CD4-positive, alpha-beta T cell treated with Interleukin-17A for 1 hour (primary cell): Measurements from ENCODE around the gene GBE1.
"Not testable (repeated sequence)": the region's sequence is repeated elsewhere in the genome, so short reads cannot be mapped to it uniquely, and the experiment has no call there.

Experiments used
- DNase-seq: peaks from one replicate; pipeline ENCODE4 v3.0.0-alpha.2; 2020

The GBE1 gene

GRCh38 chr3:81752604-81753003, 8.8 kb downstream of the GBE1 start:
- no peak for DNase-seq

GRCh38 chr3:81749265-81749664, 12.2 kb downstream of the GBE1 start:
- no peak for DNase-seq

GRCh38 chr3:81747280-81747679, 14.2 kb downstream of the GBE1 start:
- DNase-seq, result not testable (repeated sequence)

- DNase-seq, result no peak
Measured at GRCh38 chr3:81744366-81744765, 17.1 kb downstream of the GBE1 start.

DNA sequence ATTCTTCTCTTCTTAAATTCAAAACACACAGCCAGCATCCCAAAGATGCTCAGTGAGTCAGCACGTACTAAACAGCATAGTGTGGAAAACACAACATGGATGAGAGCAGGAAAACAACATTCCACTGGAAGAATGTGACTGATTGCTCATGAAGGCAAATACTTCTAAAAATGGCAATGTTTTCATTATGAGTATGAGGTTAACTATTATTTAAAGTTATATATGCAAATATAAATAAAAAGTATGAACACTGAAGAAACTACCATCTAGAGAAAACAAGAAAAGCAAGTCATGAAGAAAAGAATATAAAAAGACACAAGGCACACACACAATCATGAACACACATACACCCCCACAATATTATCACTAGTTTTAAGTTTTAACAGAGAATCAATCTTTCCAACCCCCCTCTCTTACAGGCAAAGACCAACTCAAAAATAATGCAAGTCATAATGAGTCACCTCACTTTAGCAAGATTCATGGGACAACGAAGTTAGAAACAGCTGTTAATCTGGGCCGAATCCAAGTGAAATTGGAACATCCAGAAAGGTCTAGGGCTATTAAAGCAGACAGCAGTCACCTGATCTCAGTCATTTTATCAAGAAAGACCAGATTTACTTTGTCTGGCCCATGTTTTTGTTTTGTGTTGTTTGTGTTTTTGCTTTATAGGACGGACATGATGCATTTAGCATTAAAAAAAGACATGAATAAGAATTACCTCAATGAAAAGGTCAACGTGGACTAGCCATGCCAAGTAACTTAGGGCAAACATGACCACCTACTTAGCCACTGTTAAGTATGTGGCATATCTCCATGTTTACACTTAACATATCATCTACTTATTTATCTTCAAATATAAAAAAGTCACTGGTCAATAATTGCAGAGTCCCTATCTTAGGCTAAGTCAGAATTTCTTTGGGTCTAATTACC, 18.1 kb downstream of the GBE1 start:
- DNase-seq, result no peak

DNA sequence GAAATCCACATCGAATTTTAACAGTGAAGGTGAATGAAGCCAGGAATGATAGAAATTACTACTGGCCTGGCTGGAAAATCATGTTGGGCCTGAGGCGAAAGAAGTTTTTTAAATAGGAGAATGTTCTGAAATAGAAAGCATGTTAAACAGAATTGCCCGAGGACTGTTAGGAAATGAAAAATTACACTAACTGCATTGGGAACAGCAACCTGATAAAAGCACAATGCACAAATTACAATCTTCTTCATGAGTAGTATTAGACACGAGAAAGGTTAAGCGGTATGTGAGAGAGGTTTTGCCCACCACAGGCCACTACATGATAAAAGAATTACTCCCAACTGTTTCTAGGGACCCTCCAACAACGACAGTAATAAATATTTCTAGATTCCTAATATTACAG, 18.9 kb downstream of the GBE1 start:
- no peak for DNase-seq

- no peak for DNase-seq
Measured at GRCh38 chr3:81741216-81741615, 20.2 kb downstream of the GBE1 start.

- DNase-seq, result no peak
Measured at GRCh38 chr3:81740731-81741130, 20.7 kb downstream of the GBE1 start.

GRCh38 chr3:81735334-81735733, 26.1 kb downstream of the GBE1 start:
- DNase-seq, result no peak

- no peak for DNase-seq
Measured at GRCh38 chr3:81734742-81735141, 26.7 kb downstream of the GBE1 start.

- DNase-seq, result no peak
Measured at GRCh38 chr3:81732642-81733041, 28.8 kb downstream of the GBE1 start.

- no peak for DNase-seq
Measured at GRCh38 chr3:81728766-81729544, 32.5 kb downstream of the GBE1 start.

DNA sequence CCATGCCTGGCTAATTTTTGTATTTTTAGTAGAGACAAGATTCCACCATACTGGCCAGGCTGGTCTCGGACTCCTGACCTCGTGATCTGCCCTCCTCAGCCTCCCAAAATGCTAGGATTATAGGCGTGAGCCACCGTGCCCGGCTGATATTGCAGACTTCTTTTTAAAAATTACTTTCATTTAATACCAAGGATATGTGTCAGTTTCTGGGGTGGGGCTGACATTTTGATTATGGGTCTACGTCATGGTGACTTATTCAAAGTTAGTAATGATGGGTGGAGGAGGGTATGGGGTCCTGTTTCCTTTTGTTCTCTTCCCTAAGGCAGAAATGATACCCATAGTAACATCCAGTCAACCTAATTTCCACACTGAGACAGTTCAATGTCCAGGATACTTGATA, 34.7 kb downstream of the GBE1 start:
- DNase-seq, result no peak

DNA sequence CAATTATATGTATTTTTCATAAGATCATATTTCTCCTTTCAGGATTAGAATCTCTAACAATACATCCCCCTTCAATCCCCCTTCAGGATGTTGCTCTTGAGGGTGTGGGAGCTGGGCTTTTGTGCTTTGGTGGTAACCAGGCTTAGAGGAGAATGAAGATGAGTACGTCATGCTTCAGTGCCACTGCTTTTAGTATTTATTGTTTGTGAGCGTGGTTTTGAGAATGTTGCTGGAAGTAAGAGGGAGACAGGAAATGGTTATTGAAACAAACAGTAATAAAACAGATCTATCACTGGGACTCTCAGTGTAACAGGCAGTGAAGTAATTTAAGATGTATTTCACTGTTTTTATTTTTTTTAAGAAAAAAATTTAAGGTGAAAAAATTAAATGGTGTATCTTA, 35.3 kb downstream of the GBE1 start:
- DNase-seq, result no peak

DNA sequence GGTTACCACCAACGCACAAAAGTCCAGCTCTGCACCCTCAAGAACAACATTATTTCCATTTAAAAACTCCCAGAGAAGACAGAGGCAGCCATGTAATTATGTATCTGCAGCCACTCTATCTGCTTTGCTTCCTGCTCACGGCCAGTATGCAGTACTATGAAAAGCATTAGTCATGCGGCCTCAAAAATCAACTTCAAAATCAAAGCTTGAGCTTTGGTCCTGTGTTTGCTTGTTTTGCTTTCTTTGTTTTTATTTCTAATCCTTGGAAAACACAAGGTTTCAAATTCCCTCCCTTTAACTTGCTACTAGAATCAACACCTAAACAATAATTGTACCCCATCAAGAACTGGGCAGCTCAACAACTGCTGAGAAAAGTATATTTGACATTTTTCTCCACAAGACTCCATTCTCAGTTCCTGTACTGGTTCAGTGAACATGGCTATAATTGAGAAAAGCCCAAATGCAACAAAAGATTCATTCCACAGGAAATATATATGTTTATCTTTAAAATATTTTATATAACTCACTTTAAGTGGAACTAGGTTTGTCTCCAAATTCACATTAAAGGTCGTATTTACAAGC, 37.6 kb downstream of the GBE1 start:
- DNase-seq, result no peak

- DNase-seq, result no peak
Measured at GRCh38 chr3:81718311-81718710, 43.1 kb downstream of the GBE1 start.

- no peak for DNase-seq
Measured at GRCh38 chr3:81716870-81717509, 44.5 kb downstream of the GBE1 start.

- DNase-seq, result no peak
Measured at GRCh38 chr3:81713031-81713430, 48.4 kb downstream of the GBE1 start.

GRCh38 chr3:81709606-81710005, 51.8 kb downstream of the GBE1 start:
- no peak for DNase-seq

- no peak for DNase-seq
Measured at GRCh38 chr3:81707996-81708395, 53.4 kb downstream of the GBE1 start.

DNA sequence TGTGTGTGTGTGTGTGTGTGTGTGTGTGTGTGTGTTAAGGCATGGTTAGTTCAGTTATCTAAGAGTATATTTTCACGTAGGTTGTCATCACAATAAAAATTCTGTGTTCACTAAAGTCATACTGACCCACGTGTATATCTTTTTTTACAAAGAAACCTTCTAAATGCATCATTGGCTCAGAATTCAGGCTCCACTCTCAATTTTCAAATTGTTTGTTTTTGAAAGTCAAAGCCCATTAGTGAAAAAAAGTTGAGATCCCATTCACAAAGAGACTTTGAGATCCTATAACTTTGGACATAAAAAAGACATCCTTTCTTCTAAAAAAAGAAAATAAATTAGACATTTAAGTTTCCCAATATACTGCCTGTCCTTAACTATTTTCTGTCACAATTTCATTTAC, 59.3 kb downstream of the GBE1 start:
- DNase-seq, result no peak

DNA sequence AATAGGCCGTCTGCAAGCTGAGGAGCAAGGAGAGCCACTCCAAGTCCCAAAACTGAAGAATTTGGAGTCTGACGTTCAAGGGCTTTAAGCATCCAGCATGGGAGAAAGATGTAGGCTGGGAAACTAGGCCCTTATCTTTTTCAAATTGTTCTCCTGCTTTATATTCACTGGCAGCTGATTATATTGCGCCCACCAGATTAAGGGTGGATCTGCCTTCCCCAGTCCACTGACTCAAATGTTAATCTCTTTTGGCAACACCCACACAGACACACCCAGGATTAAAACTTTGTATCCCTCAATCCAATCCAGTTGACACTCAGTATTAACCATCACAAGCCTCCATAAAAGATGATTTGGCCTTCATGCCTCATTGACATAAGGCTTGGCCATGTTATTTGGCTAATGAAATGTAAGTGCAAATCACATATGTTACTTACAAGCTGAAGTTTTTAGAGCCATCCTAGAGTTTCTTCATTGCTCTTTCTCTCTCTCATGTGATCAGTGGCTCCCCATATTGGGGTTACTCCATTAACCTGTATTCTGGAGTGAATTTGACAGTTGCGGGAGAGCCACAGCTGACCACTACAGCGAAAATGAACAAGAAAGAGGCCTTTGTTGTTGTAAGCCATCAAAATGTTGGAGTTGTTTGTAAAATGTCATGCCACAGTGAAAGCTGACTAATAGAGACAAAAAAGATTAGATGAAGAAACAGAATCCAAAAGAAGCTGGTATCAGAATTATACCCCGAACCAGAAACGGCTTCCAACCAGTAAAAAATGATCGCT, 61.7 kb downstream of the GBE1 start:
- DNase-seq, result no peak
